Activated CD4-positive, alpha-beta memory T cell treated with anti-CD3 and anti-CD28 coated beads for 36 hours (primary cell): Measurements from ENCODE around the gene AKR1C2. TPM values are rescaled to one million over a fixed set of nuclear protein-coding genes. Genes with fewer than 3 reads are reported as not detected.
"Not testable (repeated sequence)": the region's sequence is repeated elsewhere in the genome, so short reads cannot be mapped to it uniquely, and the experiment has no call there.

Experiments used
- CTCF ChIA-PET: fragments of 350-600 bp; sonication (Branson Sonifier 250); formaldehyde crosslinking; loops from one replicate; lab custom pipeline; 2021; ENCODE audit warnings: antibody characterized with exemption, inconsistent platforms; lab: Charles Lee
- POLR2A ChIA-PET: fragments of 350-600 bp; sonication (Branson Sonifier 250); formaldehyde crosslinking; loops from one replicate; lab custom pipeline; 2021; ENCODE audit warnings: antibody characterized with exemption; lab: Charles Lee
- DNase-seq: peaks from one replicate; pipeline ENCODE4 v3.0.0-alpha.2; 2020
- H3K27ac Mint-ChIP-seq: one replicate; pipeline ENCODE4 v1.8.0; 2021; ENCODE audit warnings: mixed read lengths
- H3K27me3 Mint-ChIP-seq: one replicate; pipeline ENCODE4 v1.8.0; 2021; ENCODE audit warnings: mixed read lengths
- H3K36me3 Mint-ChIP-seq: one replicate; pipeline ENCODE4 v1.8.0; 2021; ENCODE audit warnings: mixed read lengths
- H3K4me1 Mint-ChIP-seq: one replicate; pipeline ENCODE4 v1.8.0; 2021; ENCODE audit warnings: low read depth, mixed read lengths
- H3K4me3 Mint-ChIP-seq: one replicate; pipeline ENCODE4 v1.8.0; 2021; ENCODE audit warnings: mild to moderate bottlenecking, mixed read lengths
- H3K9me3 Mint-ChIP-seq: one replicate; pipeline ENCODE4 v1.8.0; 2021; ENCODE audit warnings: mixed read lengths
- intact Hi-C: fragments of 100-400 bp; cut with micrococcal nuclease; formaldehyde crosslinking; loops from one replicate; pipeline ENCODE4 v1.15.1; 2023
- total RNA-seq, 2 experiments: library from RNA; stranded (reverse); gene quantifications; one replicate each; pipeline ENCODE4 v1.2.3, GENCODE V29; 2021

The AKR1C2 gene
- total RNA-seq, 2 experiments from 2014 or later: 0.17 TPM; not detected in 1

- H3K9me3 Mint-ChIP-seq: peaks cover 8% of the 10 kb centered on the region
- peaks cover 12% of the 10 kb centered on the region for H3K27me3 Mint-ChIP-seq
- H3K27ac Mint-ChIP-seq: no peak overlapping the region
- CTCF ChIA-PET: no interaction called here
- H3K36me3 Mint-ChIP-seq: peaks cover 2% of the 10 kb centered on the region
- POLR2A ChIA-PET: interaction anchor here (0.5 kb wide), 1 partner anchor 33 kb away, joined by 4 read pairs; no protein-coding TSS in a partner anchor
- H3K4me1 Mint-ChIP-seq: no peaks in the 10 kb centered on the region
- no peak overlapping the region for H3K4me3 Mint-ChIP-seq
- intact Hi-C loops: no loop called here
- DNase-seq: no peak
These were observed 1.5 kb downstream of the AKR1C2 start for GRCh38 chr10:5002013-5002727.

GRCh38 chr10:4998671-4999070, 5.0 kb downstream of the AKR1C2 start:
- Mint-ChIP-seq H3K27me3 (peaks cover 7% of the 10 kb centered on the region), H3K4me3 (no peak overlapping the region), H3K36me3 (no peaks in the 10 kb centered on the region), H3K27ac (no peak overlapping the region), H3K4me1 (no peaks in the 10 kb centered on the region), H3K9me3 (no peaks in the 10 kb centered on the region)
- ChIA-PET POLR2A (no interaction called here), CTCF (no interaction called here)
- intact Hi-C loops: no loop called here
- no peak for DNase-seq

DNA sequence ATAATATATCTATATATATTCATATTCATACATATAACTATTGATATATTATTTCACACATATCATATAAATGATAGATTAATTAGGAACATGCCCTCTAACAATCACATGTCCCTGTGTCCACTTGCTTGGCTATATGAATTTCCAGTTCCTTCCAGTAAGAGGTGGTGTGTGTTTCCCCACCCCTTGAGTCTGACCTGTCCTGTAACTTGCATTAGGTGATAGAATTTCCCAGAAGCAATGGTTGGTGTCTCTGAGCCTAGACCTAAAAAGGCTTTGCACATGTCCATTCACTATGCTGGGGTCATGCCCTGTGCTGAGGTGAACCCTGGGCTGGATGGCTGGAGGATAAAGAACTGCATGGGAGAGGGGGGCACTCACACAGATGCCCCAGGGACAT, 9.4 kb downstream of the AKR1C2 start:
- H3K4me1 Mint-ChIP-seq, CTCF ChIA-PET, H3K4me3 Mint-ChIP-seq, H3K9me3 Mint-ChIP-seq, H3K27me3 Mint-ChIP-seq, H3K36me3 Mint-ChIP-seq, DNase-seq, POLR2A ChIA-PET, intact Hi-C loops, H3K27ac Mint-ChIP-seq: not testable (repeated sequence)

DNA sequence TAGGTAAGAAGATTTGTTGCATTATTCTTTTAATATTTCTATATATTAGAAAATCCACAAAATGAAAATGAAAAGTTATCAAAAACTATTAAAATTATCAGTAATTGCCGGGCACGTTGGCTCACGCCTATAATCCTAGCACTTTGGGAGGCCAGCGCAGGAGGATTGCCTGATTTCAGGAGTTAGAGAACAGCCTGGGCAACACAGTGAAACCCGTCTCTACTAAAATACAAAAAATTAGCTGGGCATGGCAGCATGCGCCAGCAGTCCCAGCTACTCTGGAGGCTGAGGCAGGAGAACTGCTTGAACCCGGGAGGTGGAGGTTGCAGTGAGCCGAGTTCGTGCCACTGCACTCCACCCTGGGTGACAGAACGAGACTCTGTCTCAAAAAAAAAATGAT, 11.1 kb downstream of the AKR1C2 start:
- H3K27me3 Mint-ChIP-seq, CTCF ChIA-PET, H3K4me1 Mint-ChIP-seq, H3K27ac Mint-ChIP-seq, intact Hi-C loops, DNase-seq, H3K36me3 Mint-ChIP-seq, POLR2A ChIA-PET, H3K4me3 Mint-ChIP-seq, H3K9me3 Mint-ChIP-seq: not testable (repeated sequence)

DNA sequence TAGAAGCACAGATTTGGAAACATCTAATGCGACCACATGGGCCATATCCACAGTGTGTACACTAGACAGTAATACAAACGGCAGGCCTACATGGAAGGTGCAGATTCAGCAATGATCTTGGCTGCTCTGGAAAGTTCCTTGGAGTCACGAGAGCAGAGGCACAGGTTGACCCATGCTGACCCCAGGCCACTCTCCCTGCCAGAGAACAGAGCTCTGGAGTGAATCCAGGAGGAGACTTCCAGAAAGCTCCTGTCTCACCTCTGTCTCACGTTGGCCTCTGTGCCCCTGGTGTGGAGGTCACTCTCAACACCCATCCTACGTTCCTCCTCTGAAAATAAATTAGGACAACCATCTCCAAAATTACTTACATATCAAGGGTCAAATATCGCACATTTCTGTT, 12.2 kb downstream of the AKR1C2 start:
- H3K4me1 Mint-ChIP-seq, H3K27me3 Mint-ChIP-seq, H3K27ac Mint-ChIP-seq, H3K36me3 Mint-ChIP-seq, intact Hi-C loops, H3K4me3 Mint-ChIP-seq, CTCF ChIA-PET, POLR2A ChIA-PET, H3K9me3 Mint-ChIP-seq, DNase-seq: not testable (repeated sequence)

DNA sequence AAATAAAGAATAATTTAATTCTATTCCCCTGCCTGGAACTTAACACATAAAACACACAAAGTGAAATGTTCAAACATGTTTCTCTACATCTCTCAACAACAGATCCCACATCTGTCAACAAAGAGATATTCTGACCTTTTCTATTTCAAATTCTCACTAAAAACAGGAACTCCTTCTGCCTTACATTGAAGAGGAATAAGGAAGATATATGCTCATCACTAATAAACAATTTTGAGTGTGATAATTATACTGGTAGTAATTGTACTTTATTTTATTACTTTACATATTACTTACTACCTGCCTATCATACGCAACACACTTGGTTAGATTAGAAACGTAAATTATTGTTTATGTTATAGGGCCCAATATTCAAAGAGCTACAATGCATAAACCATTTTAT, 13.4 kb downstream of the AKR1C2 start:
- CTCF ChIA-PET: no interaction called here
- Mint-ChIP-seq H3K27ac (no peak overlapping the region), H3K4me1 (no peaks in the 10 kb centered on the region), H3K9me3 (no peaks in the 10 kb centered on the region), H3K4me3 (no peak overlapping the region), H3K27me3 (peaks cover 3% of the 10 kb centered on the region), H3K36me3 (no peaks in the 10 kb centered on the region)
- no peak for DNase-seq
- intact Hi-C loops: no loop called here
- POLR2A ChIA-PET: no interaction called here

- CTCF ChIA-PET: interaction anchor here (1.1 kb wide), 1 partner anchor 138 kb away, joined by 3 read pairs; no protein-coding TSS in a partner anchor
- DNase-seq, H3K4me1 Mint-ChIP-seq, intact Hi-C loops, H3K27ac Mint-ChIP-seq, H3K9me3 Mint-ChIP-seq, H3K4me3 Mint-ChIP-seq, H3K36me3 Mint-ChIP-seq, H3K27me3 Mint-ChIP-seq, POLR2A ChIA-PET: not testable (repeated sequence)
These were observed 15.5 kb downstream of the AKR1C2 start for GRCh38 chr10:4988000-4988641.

- intact Hi-C loops: no loop called here
- H3K9me3 Mint-ChIP-seq: no peaks in the 10 kb centered on the region
- no peaks in the 10 kb centered on the region for H3K4me1 Mint-ChIP-seq
- H3K27ac Mint-ChIP-seq: no peak overlapping the region
- ChIA-PET CTCF (interaction anchor here (5.1 kb wide), 1 partner anchor 135 kb away, joined by 55 read pairs; no protein-coding TSS in a partner anchor), POLR2A (no interaction called here)
- no peak overlapping the region for H3K4me3 Mint-ChIP-seq
- peaks cover 5% of the 10 kb centered on the region for H3K27me3 Mint-ChIP-seq
- no peaks in the 10 kb centered on the region for H3K36me3 Mint-ChIP-seq
- DNase-seq: no peak
These were observed 18.6 kb downstream of the AKR1C2 start for GRCh38 chr10:4984971-4985594.

- Mint-ChIP-seq H3K4me3 (no peak overlapping the region), H3K4me1 (no peaks in the 10 kb centered on the region), H3K9me3 (no peaks in the 10 kb centered on the region), H3K27ac (no peak overlapping the region), H3K27me3 (peaks cover 5% of the 10 kb centered on the region), H3K36me3 (no peaks in the 10 kb centered on the region)
- POLR2A ChIA-PET: no interaction called here
- intact Hi-C loops: no loop called here
- DNase-seq: no peak
- CTCF ChIA-PET: interaction anchor here (0.8 to 5.1 kb wide), 2 partner anchors 134 to 169 kb away, joined by 4 to 55 read pairs; no protein-coding TSS in a partner anchor
These were observed 19.4 kb downstream of the AKR1C2 start for GRCh38 chr10:4984223-4984622.

DNA sequence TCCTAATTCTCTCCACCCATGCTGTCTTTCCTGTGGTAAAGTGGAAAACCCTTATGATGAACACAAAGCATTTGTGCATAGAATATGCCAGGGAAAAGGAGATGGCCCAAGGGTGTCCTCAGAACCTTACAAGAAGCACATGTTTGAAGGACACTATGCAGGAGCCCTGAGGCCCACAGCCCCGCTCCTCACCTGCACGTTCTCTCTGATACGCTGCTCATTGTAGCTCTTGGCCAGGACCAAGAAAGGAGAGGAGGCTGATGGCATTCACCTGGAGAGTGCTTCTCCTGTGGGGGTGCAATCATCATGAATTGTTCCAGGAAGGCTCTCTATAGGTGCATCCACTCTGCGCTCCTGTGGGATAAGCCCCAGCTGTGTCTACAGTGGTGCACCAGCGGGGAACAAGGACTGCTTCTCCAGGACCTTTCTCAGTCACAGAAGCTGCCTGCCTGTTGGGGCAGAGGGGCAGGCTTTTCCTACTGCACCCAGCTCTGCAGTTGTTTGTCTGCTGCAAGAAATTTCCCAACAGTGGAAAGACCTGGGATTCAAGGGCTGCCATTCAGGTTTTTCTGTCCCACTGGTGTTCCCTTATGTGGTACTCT, 19.9 kb downstream of the AKR1C2 start:
- intact Hi-C loops: no loop called here
- ChIA-PET CTCF (interaction anchor here (0.8 to 5.1 kb wide), 2 partner anchors 134 to 169 kb away, joined by 4 to 55 read pairs; no protein-coding TSS in a partner anchor), POLR2A (no interaction called here)
- Mint-ChIP-seq H3K9me3 (no peaks in the 10 kb centered on the region), H3K36me3 (no peaks in the 10 kb centered on the region), H3K27ac (no peak overlapping the region), H3K4me1 (no peaks in the 10 kb centered on the region), H3K27me3 (peaks cover 5% of the 10 kb centered on the region), H3K4me3 (no peak overlapping the region)
- DNase-seq: no peak

GRCh38 chr10:4982764-4983226, 20.9 kb downstream of the AKR1C2 start:
- intact Hi-C loops: loop anchor here (1.0 kb wide), 1 partner anchor 133 kb away; no protein-coding TSS in a partner anchor
- Mint-ChIP-seq H3K4me3 (no peak overlapping the region), H3K27ac (no peak overlapping the region), H3K9me3 (no peaks in the 10 kb centered on the region), H3K4me1 (no peaks in the 10 kb centered on the region), H3K27me3 (peaks cover 5% of the 10 kb centered on the region), H3K36me3 (no peaks in the 10 kb centered on the region)
- ChIA-PET CTCF (interaction anchor here (0.9 to 5.1 kb wide), 2 partner anchors 133 to 327 kb away, joined by 3 to 55 read pairs; no protein-coding TSS in a partner anchor), POLR2A (no interaction called here)
- DNase-seq: no peak
